HL-60/S4 treated with phorbol 12-myristate 13-acetate at 8.2 ng/mL for 4 days and 3 days (cell line): ENCODE data around the gene C16orf78.

Experiments
- in situ Hi-C: fragments of 300-500 bp; cut with MboI; formaldehyde crosslinking; loops from 2 replicates; pipeline ENCODE4 v1.15.0; 2022; ENCODE audit warnings: low sequenced_read_pairs

Gene C16orf78, protein sequence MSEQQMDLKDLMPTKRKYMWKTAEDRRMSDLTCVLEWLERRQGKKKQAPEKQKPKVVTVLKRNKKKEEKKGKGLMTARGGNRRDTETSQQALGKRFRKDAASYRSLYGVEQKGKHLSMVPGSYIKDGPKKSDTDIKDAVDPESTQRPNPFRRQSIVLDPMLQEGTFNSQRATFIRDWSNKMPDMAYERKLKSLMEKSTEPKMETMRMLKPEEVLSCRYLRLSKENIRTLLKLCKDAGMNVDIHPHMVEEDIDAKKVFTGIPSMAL

DNA sequence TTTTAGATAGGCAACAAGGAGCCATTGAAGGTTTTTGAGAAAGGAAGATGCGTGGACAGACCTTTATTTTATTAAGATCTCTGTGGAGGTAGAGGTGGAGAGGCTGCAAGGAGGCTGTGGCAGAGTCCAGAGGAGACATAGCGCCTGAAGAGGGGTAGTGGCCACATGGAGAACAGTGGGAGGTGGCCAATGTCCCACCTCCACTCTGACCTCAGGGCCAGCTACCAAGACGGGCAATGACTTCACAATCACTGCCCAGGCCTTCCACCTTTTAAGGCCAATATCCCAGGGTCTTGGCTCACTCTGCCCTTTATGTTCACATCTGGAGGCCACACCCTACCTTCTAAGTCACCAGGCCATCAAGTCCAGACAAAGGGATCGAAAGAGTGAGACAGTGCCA lies at the start of gene C16orf78:
C16orf78 (plus strand) TSS at position 301 of the 400 bp plus-strand sequence. CDS start 136 bp downstream, outside the sequence.
- in situ Hi-C loops: no loop called here

DNA sequence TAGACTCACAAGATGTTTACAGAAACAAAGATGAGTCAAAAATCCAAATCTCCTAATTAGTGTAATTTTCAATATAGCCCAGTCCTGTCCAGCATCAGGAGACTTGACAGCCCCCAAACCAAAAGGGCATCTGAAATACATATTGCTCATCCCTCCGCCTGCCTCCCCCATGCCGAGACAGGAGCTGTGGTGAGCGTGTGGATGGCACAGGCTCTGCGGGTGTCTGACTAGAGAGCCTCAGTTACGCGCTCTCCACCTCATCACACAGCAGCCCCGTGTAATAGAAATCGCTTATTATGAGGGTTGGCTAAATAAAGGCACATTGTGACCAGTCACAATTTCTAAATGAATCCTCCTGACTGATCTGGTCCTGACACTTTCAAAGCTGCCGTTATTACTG lies 48.9 kb upstream of the C16orf78 start:
- in situ Hi-C loops: no loop called here

GRCh38 chr16:49327466-49327865 lies 46.1 kb upstream of the C16orf78 start:
- in situ Hi-C loops: no loop called here

- in situ Hi-C loops: no loop called here
Measured at GRCh38 chr16:49328325-49328724, 45.3 kb upstream of the C16orf78 start.

GRCh38 chr16:49330562-49331201 lies 42.9 kb upstream of the C16orf78 start:
- in situ Hi-C loops: no loop called here

- in situ Hi-C loops: no loop called here
Measured at GRCh38 chr16:49332589-49333258, 40.9 kb upstream of the C16orf78 start.

DNA sequence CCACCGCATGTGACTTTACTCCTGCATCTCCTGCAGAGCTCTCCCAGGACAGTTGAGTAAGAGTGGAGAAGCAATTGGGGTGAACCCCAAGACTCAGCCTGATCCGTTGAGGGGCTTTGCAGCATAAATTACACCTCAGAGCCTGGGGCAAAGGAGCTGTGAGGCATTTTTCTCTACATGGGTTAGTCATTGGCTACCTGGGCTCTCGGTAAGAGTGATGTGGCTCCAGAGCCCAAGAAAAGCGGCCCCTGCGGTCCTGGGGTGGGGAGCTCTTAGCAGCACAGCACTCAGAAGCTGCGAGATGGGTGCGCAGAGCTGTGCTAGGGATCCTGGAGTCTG lies 40.4 kb upstream of the C16orf78 start:
- in situ Hi-C loops: no loop called here

GRCh38 chr16:49335828-49336227 lies 37.8 kb upstream of the C16orf78 start:
- in situ Hi-C loops: no loop called here

DNA sequence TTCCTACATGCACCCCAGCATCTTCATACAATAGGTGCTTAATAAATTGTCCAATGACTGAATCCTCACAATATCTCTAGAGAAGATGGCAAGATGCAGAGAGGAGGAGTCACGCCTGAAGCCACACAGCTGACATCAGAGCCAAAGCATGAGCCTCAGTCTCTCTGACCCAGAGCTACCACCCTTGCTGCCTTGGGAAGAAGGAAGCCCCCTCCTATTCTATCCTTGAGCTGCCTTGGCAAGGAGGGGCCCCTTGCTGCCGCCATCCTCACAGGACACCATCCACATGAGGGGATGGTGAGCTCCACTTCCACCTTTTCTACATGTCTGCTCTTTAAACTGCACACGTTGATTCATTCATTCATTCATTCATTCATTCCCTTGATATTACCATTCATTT lies 37.0 kb upstream of the C16orf78 start:
- in situ Hi-C loops: no loop called here

GRCh38 chr16:49337814-49338350 lies 35.7 kb upstream of the C16orf78 start:
- in situ Hi-C loops: no loop called here

DNA sequence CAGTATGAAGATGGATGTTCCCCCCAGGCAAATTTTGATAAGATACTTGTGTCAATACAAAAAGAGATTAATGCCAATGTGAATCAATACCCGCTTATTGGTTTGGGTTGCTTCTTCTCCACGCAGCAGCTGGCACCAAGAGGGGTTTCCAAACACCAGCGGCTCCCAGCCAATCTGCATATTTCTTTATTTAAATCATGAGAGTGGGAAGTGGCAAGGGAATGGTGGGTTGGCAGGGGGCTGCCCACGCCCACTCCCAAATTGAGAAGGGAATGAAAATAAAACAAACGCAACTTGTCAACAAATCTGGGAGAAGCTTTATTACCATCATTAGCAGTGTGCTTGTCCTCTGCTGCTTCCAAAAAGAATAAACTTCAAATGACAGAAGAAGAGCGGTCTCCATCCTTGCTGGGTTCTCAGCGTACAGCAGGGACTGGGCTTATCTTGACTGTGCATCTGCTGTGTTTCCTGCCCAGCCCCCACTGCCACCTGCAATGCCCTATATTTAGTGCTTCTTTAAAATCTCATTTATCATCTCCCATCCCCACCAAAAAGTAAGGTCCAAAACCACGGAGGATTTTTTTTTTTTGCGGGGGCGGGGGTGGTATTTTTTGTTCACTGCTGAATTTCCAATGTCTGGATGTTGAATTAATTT lies 34.9 kb upstream of the C16orf78 start:
- in situ Hi-C loops: no loop called here

DNA sequence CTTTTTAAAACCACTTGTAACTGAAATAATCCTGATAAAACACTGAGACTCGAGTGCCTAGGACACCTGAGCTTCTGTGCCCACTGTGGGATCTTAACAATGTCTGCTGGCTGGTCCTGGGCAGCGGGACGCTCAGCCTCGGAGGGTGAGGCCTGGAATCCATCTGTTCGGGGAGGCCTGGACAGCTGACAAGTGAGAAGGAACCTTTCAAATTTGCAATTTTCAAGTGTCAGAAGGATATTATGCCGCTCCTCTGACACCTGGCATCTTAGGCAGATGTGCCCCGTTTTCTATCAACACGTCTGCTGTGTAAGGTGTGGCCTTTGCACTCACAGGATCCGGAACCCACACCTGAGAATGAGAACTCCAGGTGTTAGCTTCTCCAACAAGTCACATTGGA lies 33.1 kb upstream of the C16orf78 start:
- in situ Hi-C loops: no loop called here

GRCh38 chr16:49341706-49342105 lies 31.9 kb upstream of the C16orf78 start:
- in situ Hi-C loops: no loop called here

GRCh38 chr16:49342336-49343265 lies 31.0 kb upstream of the C16orf78 start:
- in situ Hi-C loops: no loop called here

DNA sequence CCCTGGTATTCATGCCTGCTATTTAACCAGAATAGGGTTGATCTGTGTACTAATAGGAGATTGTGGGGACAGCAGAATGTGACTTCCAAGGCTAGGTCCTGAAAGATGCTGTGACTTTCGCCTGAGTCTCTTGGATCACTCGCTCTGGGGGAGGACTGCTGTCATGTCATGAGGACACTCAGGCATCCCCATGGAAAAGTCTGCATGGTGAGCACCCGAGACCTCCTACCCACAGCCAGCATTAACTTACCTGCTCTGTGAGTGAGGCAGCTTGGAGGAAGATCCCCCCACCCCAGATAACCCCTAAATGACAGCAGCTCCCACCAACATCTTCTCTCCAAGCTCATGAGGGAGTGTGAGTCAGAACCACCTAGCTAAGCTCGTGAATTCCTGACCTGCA lies 30.3 kb upstream of the C16orf78 start:
- in situ Hi-C loops: no loop called here

GRCh38 chr16:49344401-49344800 lies 29.2 kb upstream of the C16orf78 start:
- in situ Hi-C loops: no loop called here

DNA sequence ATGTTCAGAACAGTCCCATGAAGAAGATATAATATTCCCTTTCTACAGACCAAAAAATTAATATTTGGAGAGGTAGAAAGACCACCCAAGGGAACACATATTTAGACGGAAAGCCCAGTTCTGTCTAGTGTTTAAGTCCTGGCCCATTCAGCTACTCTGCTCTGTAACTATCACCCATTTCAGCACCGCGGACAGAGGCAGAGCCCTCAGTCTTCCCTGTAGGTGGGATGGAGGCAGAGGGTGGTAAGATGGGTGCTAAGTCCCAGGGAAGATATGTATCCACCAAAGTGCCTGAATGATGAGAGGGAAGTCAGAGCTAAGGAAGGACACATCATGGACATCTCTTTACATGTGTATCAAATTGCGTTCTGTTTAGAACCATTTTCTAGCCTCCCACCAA lies 27.8 kb upstream of the C16orf78 start:
- in situ Hi-C loops: no loop called here

GRCh38 chr16:49346459-49346858 lies 27.1 kb upstream of the C16orf78 start:
- in situ Hi-C loops: no loop called here

DNA sequence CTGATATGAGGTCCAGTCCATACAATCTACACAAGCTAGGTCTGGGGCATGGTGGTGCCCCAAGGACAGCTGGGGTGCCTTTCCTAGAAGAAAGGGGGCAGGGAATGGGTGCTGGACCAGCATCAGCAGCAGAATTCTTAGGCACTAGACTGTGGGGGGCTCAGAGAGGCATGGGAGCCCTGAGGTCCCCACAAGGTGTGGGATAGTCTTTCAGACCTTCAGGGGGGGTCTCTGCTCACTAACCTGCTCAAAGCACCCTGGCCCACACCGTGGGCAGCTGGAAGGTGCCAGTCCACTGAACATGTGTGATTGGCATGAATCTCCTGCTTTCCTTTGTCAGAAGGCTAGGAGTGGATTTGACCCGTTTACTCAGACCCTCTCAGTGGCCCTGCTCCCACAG lies 26.1 kb upstream of the C16orf78 start:
- in situ Hi-C loops: no loop called here

- in situ Hi-C loops: no loop called here
Measured at GRCh38 chr16:49348408-49349176, 25.0 kb upstream of the C16orf78 start.
